H1 (cell line): ENCODE measurements around the gene LIMS1. TPM values are rescaled to one million over a fixed set of nuclear protein-coding genes. Genes with fewer than 3 reads are reported as not detected.

Source experiments
- CTCF ChIA-PET: fragments of 300-600 bp; sonication (Branson Sonifier 250); formaldehyde crosslinking; loops from one replicate; lab custom pipeline; 2021; ENCODE audit not compliant: partially characterized antibody; lab: Charles Lee
- POLR2A ChIA-PET: fragments of 300-600 bp; sonication (Branson Sonifier 250); formaldehyde crosslinking; loops from one replicate; lab custom pipeline; 2021; ENCODE audit warnings: inconsistent platforms; ENCODE audit not compliant: partially characterized antibody; lab: Charles Lee
- DNase-seq, 2 experiments: peaks; one replicate each; pipeline versions ENCODE4 v3.0.0 to v3.0.0-alpha.2; 2010 to 2022; ENCODE audit warnings: low spot score in 2 of 2, low read depth in 1 of 2, mixed read lengths in 1 of 2
- FAIRE-seq: peaks from 2 replicates; lab custom pipeline; 2011; peaks lifted over from hg19 to GRCh38; lab: Jason Lieb, UNC
- H2AFZ ChIP-seq: 2 replicates; pipeline ENCODE4 v1.8.1; 2012; ENCODE audit warnings: low read length, inconsistent platforms
- H2AK5ac ChIP-seq: 2 replicates; pipeline ENCODE4 v1.6.1; 2013; ENCODE audit warnings: low read depth, low read length
- H2BK120ac ChIP-seq: replicated peaks from 2 replicates; pipeline ENCODE3; 2013; ENCODE audit warnings: low read depth, low read length, inconsistent platforms
- H2BK12ac ChIP-seq: 2 replicates; pipeline ENCODE4 v1.6.1; 2013; ENCODE audit warnings: low read depth, low read length
- H2BK15ac ChIP-seq: 2 replicates; pipeline ENCODE4 v1.6.1; 2013; ENCODE audit warnings: low read length
- H2BK20ac ChIP-seq: 2 replicates; pipeline ENCODE4 v1.6.1; 2013; ENCODE audit warnings: low read length
- H2BK5ac ChIP-seq: 2 replicates; pipeline ENCODE4 v1.6.1; 2013; ENCODE audit warnings: low read depth, low read length
- H3K14ac ChIP-seq: 2 replicates; pipeline ENCODE4 v1.6.1; 2013; ENCODE audit warnings: inconsistent platforms; ENCODE audit not compliant: insufficient read length
- H3K18ac ChIP-seq: 2 replicates; pipeline ENCODE4 v1.6.1; 2013; ENCODE audit warnings: low read length; ENCODE audit errors: extremely low read depth
- H3K23ac ChIP-seq: 2 replicates; pipeline ENCODE4 v1.6.1; 2013; ENCODE audit warnings: inconsistent platforms; ENCODE audit not compliant: insufficient read length
- H3K23me2 ChIP-seq: 2 replicates; pipeline ENCODE4 v1.6.1; 2013; ENCODE audit warnings: low read depth, low read length
- H3K27ac ChIP-seq: 2 replicates; pipeline ENCODE4 v1.6.1; 2011; ENCODE audit warnings: low read depth, low read length, inconsistent platforms
- H3K27me3 ChIP-seq, 4 experiments: replicated peaks in 1 of 4; 1 replicate in 1 of 4; 2 replicates in 3 of 4; pipeline versions ENCODE4 v1.6.1 to v1.8.1; 2011 to 2013; ENCODE audit warnings: low read length in 3 of 4, mild to moderate bottlenecking in 3 of 4, inconsistent platforms in 2 of 4, mixed read lengths in 2 of 4, moderate library complexity in 1 of 4; ENCODE audit not compliant: control insufficient read depth in 3 of 4, insufficient read depth in 3 of 4; ENCODE audit errors: extremely low read depth in 1 of 4
- H3K36me3 ChIP-seq, 4 experiments: 2 replicates each; pipeline versions ENCODE4 v1.6.1 to v1.8.1; 2011 to 2013; ENCODE audit warnings: mild to moderate bottlenecking in 4 of 4, low read length in 3 of 4, moderate library complexity in 2 of 4, control low read depth in 1 of 4, inconsistent platforms in 1 of 4; ENCODE audit not compliant: insufficient read depth in 4 of 4, control insufficient read depth in 2 of 4
- H3K4ac ChIP-seq: replicated peaks from 2 replicates; pipeline ENCODE3; 2013; ENCODE audit warnings: low read length, low read depth, mixed read lengths, inconsistent platforms; ENCODE audit not compliant: insufficient read length
- H3K4me1 ChIP-seq, 4 experiments: replicated peaks in 1 of 4; 1 replicate in 1 of 4; 2 replicates in 3 of 4; pipeline versions ENCODE4 v1.6.1 to v1.8.1; 2011 to 2013; ENCODE audit warnings: low read length in 3 of 4, inconsistent platforms in 2 of 4, mixed read lengths in 1 of 4; ENCODE audit not compliant: insufficient read depth in 4 of 4, control insufficient read depth in 3 of 4
- H3K4me2 ChIP-seq, 2 experiments: 2 replicates each; pipeline versions ENCODE4 v1.6.1 to v1.8.1; 2011 to 2013; ENCODE audit warnings: low read depth in 2 of 2, low read length in 2 of 2, control low read depth in 1 of 2, inconsistent platforms in 1 of 2, mild to moderate bottlenecking in 1 of 2; ENCODE audit not compliant: insufficient read depth in 1 of 2
- H3K4me3 ChIP-seq, 4 experiments: fragments of 200-600, 300-600 bp in 1 of 4; sonication (generic), shearing (Covaris generic), sonication (Bioruptor Twin) in 1 of 4; 2 replicates each; pipeline versions ENCODE4 v1.5.1 to v1.8.1; 2011 to 2016; ENCODE audit warnings: low read length in 4 of 4, low read depth in 3 of 4, control low read depth in 2 of 4, inconsistent platforms in 2 of 4, mild to moderate bottlenecking in 2 of 4, mixed read lengths in 1 of 4, moderate library complexity in 1 of 4; ENCODE audit not compliant: insufficient read depth in 2 of 4; ENCODE audit errors: extremely low read depth in 1 of 4
- H3K56ac ChIP-seq: replicated peaks from 2 replicates; pipeline ENCODE3; 2013; ENCODE audit warnings: low read depth, mild to moderate bottlenecking, mixed read lengths, low read length, inconsistent platforms; ENCODE audit not compliant: insufficient read length
- H3K79me1 ChIP-seq: 2 replicates; pipeline ENCODE4 v1.6.1; 2013; ENCODE audit warnings: low read depth, low read length, control low read depth
- H3K79me2 ChIP-seq, 2 experiments: 2 replicates each; pipeline versions ENCODE4 v1.6.1 to v1.8.1; 2012 to 2013; ENCODE audit warnings: low read length in 2 of 2, mild to moderate bottlenecking in 2 of 2, inconsistent platforms in 1 of 2; ENCODE audit not compliant: insufficient read depth in 2 of 2, control insufficient read depth in 1 of 2
- H3K9ac ChIP-seq, 4 experiments: replicated peaks in 1 of 4; 1 replicate in 1 of 4; 2 replicates in 3 of 4; pipeline versions ENCODE4 v1.6.1 to v1.8.1; 2011 to 2013; ENCODE audit warnings: low read depth in 3 of 4, low read length in 3 of 4, control low read depth in 2 of 4, mild to moderate bottlenecking in 2 of 4, moderate library complexity in 2 of 4, inconsistent platforms in 1 of 4; ENCODE audit errors: extremely low read depth in 1 of 4
- H3K9me3 ChIP-seq, 2 experiments: 2 replicates each; pipeline versions ENCODE4 v1.6.1 to v1.8.1; 2012 to 2013; ENCODE audit warnings: mild to moderate bottlenecking in 2 of 2, moderate library complexity in 2 of 2, control low read depth in 1 of 2, inconsistent platforms in 1 of 2, low read depth in 1 of 2, low read length in 1 of 2, mixed read lengths in 1 of 2; ENCODE audit not compliant: insufficient read depth in 2 of 2
- H4K20me1 ChIP-seq, 2 experiments: replicated peaks in 1 of 2; 2 replicates each; pipeline versions ENCODE3 to v1.8.1; 2011 to 2013; ENCODE audit warnings: inconsistent platforms in 2 of 2, low read length in 2 of 2, mild to moderate bottlenecking in 1 of 2; ENCODE audit not compliant: insufficient read depth in 2 of 2, control insufficient read depth in 1 of 2
- H4K5ac ChIP-seq: 2 replicates; pipeline ENCODE4 v1.6.1; 2013; ENCODE audit warnings: low read length, low read depth, mixed read lengths, inconsistent platforms; ENCODE audit not compliant: insufficient read length
- H4K8ac ChIP-seq: 2 replicates; pipeline ENCODE4 v1.8.0; 2013; ENCODE audit warnings: mild to moderate bottlenecking, moderate library complexity, low read length, inconsistent platforms; ENCODE audit not compliant: insufficient read depth; ENCODE audit errors: extremely low read depth
- H4K91ac ChIP-seq: replicated peaks from 2 replicates; pipeline ENCODE3; 2013; ENCODE audit warnings: low read length, mixed read lengths, inconsistent platforms; ENCODE audit not compliant: insufficient read length
- CTBP2 ChIP-seq: IDR thresholded peaks from 2 replicates; pipeline ENCODE4 v1.7.0; 2011; ENCODE audit warnings: borderline replicate concordance, mild to moderate bottlenecking, moderate library complexity, mixed read lengths, low read length; ENCODE audit not compliant: insufficient read depth, insufficient read length
- HDAC6 ChIP-seq: IDR thresholded peaks from one replicate; pipeline ENCODE4 v1.7.1; 2012; ENCODE audit warnings: low read depth, mild to moderate bottlenecking, inconsistent platforms, low read length, moderate library complexity
- NANOG ChIP-seq: IDR thresholded peaks from 2 replicates; pipeline ENCODE4 v1.6.1; 2011; ENCODE audit warnings: low read length, low read depth, mild to moderate bottlenecking, inconsistent platforms; ENCODE audit not compliant: insufficient read depth, poor library complexity, severe bottlenecking
- POLR2AphosphoS5 ChIP-seq: IDR thresholded peaks from 2 replicates; pipeline ENCODE4 v1.6.1; 2011; ENCODE audit warnings: low read depth, low read length
- RAD21 ChIP-seq, 2 experiments: IDR thresholded peaks in 1 of 2; conservative IDR thresholded peaks in 1 of 2; 2 replicates each; pipeline ENCODE4 v1.6.1; 2011; ENCODE audit warnings: low read depth in 2 of 2, low read length in 2 of 2, improper control_type of control experiment in 1 of 2, inconsistent platforms in 1 of 2, mild to moderate bottlenecking in 1 of 2, moderate library complexity in 1 of 2
- SIRT6 ChIP-seq: IDR thresholded peaks from one replicate; pipeline ENCODE4 v1.7.1; 2012; ENCODE audit warnings: low read length, inconsistent platforms
- SIX5 ChIP-seq: IDR thresholded peaks from 2 replicates; pipeline ENCODE4 v1.6.1; 2011; ENCODE audit warnings: mild to moderate bottlenecking, low read depth, low read length
- SUZ12 ChIP-seq: fragments of 200-600 bp; sonication (generic); IDR thresholded peaks from 2 replicates; pipeline ENCODE4 v1.6.1; 2012; ENCODE audit warnings: mild to moderate bottlenecking, inconsistent platforms, low read length, moderate library complexity, mixed read lengths
- TBP ChIP-seq: IDR thresholded peaks from 2 replicates; pipeline ENCODE4 v1.6.1; 2011; ENCODE audit warnings: low read depth, low read length, improper control_type of control experiment
- TEAD4 ChIP-seq: IDR thresholded peaks from 2 replicates; pipeline ENCODE4 v1.6.1; 2012; ENCODE audit warnings: low read depth, low read length, inconsistent platforms, mixed read lengths
- WGBS, 2 experiments: shearing (Covaris generic) in 1 of 2; methylation state at CpG; one replicate each; pipeline versions ENCODE4 v1.1.6 to v1.1.7; 2013 to 2015; ENCODE audit warnings: low lambda C conversion rate in 2 of 2, mixed read lengths in 2 of 2, inconsistent platforms in 1 of 2, low coverage in 1 of 2, missing lambda C conversion rate in 1 of 2; ENCODE audit not compliant: insufficient replicate concordance in 2 of 2, insufficient coverage in 1 of 2, insufficient read length in 1 of 2; ENCODE audit errors: extremely low coverage in 1 of 2, missing lambda C conversion rate in 1 of 2; 5-methylcytosine and 5-hydroxymethylcytosine counted together
- polyA plus RNA-seq, 7 experiments: library from polyadenylated mRNA; depleted of rRNA in 3 of 7; stranded (reverse) in 5 of 7; unstranded in 2 of 7; fragments of >200 nt in 5 of 7; fragments of 200-250 nt in 2 of 7; gene quantifications; 1 replicate in 5 of 7; 2 replicates in 1 of 7; 4 replicates in 1 of 7; pipeline versions ENCODE4 v1.2.1 to v1.2.3, GENCODE V29; 2011 to 2013; ENCODE audit warnings: missing spikeins in 2 of 7, mixed read lengths in 2 of 7
- total RNA-seq: library from RNA; stranded (reverse); fragmentation: NEBNext Ultra II Directional; extraction: Animal tissue kit (Norgen Biotek cat#: 25700); gene quantifications from 2 replicates; pipeline ENCODE4 v1.2.1, GENCODE V29; 2021
- TF ChIP-seq, protein P1 (sequence below), 3 experiments: IDR thresholded peaks; 1 replicate in 2 of 3; 2 replicates in 1 of 3; pipeline versions ENCODE4 v1.5.1 to v1.6.1; 2011; ENCODE audit warnings: low read length in 3 of 3, mild to moderate bottlenecking in 3 of 3, inconsistent platforms in 2 of 3, low read depth in 1 of 3, moderate library complexity in 1 of 3; ENCODE audit not compliant: insufficient read depth in 1 of 3; ENCODE audit errors: control extremely low read depth in 1 of 3

Gene LIMS1
- total and polyA plus RNA-seq, 2 of the 8 experiments (the other 6 are each of a cell fraction or from before 2014, with no cell fraction given), result 24.1 to 36.7 TPM

DNA sequence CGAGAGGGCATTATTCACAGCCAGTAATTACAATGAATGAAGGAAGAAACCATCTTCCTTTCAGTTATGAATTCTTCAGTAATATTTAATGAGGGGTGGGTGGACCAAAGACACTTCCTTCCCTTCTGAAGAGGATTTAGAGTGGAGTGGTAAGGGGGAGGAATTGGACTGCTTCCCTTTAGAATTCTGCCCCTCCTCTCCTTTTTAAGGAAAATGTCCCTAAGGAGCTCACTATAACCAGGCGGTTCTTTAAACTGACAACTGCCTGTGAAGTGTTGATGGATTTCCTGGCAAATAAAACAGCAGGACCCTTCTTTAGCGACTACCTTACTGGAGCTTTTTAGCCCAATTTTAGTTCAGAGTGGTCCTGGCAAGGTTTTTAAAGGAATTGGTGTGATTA is 86.4 kb downstream of the LIMS1 start:
- DNase-seq (no peak), FAIRE-seq (no peak)
- Histone ChIP-seq H2BK5ac (peak overlapping the region; percentile 76; the same call in 1 of the 2 replicates), H3K4me1 (peaks cover 0 to 16% (median 12%) of the 10 kb centered on the region in 4 experiments; a peak in 6 of 7 replicates), H3K79me2 (peaks cover 0 to 16% of the 10 kb centered on the region in 2 experiments; a peak in 1 of 4 replicates), H3K27me3 (no peaks in the 10 kb centered on the region), H3K36me3 (no peaks in the 10 kb centered on the region), H2BK20ac (no peak overlapping the region), H4K20me1 (no peaks in the 10 kb centered on the region), H3K4ac (no peak overlapping the region), H2AK5ac (no peak overlapping the region), H4K8ac (no peak overlapping the region), H3K4me3 (peak overlapping the region in 1 of 4 experiments; percentile 49; a peak in 2 of 8 replicates), H3K9me3 (no peaks in the 10 kb centered on the region), H3K9ac (no peak overlapping the region), H4K5ac (peak overlapping the region; percentile 13), H2BK15ac (no peak overlapping the region), H3K56ac (no peak overlapping the region), H4K91ac (no peak overlapping the region), H2AFZ (no peak overlapping the region), H2BK12ac (no peak overlapping the region), H3K27ac (no peak overlapping the region), H2BK120ac (no peak overlapping the region), H3K79me1 (peaks cover 1% of the 10 kb centered on the region; the same call in 1 of the 2 replicates), H3K14ac (no peak overlapping the region), H3K23me2 (peaks cover 3% of the 10 kb centered on the region; the same call in 1 of the 2 replicates), H3K4me2 (peak overlapping the region; percentile 51 to 66), H3K18ac (no peak overlapping the region), H3K23ac (no peak overlapping the region)
- WGBS, 2 experiments, result 34% methylated on average over 3 of the region's 3 CpGs; no CpG with 5 or more reads in 1 of the 2 experiments
- CTCF ChIA-PET, result interaction anchor here (1.0 to 10.4 kb wide), 5 partner anchors 9 to 301 kb away, joined by 3 to 167 read pairs (median 6); no protein-coding TSS in a partner anchor
- POLR2A ChIA-PET, result interaction anchor here (0.8 to 1.2 kb wide), 5 partner anchors 9 to 27 kb away, joined by 3 to 4 read pairs (median 3); no protein-coding TSS in a partner anchor
- TF ChIP-seq SIX5 (no peak), TBP (no peak), HDAC6 (no peak), CTBP2 (no peak), NANOG (no peak), TEAD4 (no peak), POLR2AphosphoS5 (no peak), SIRT6 (no peak), RAD21 (IDR thresholded peaks at IDR 0.05 in 1 of 2, conservative IDR thresholded peaks at IDR 0.05 in 1 of 2; ENCODE audit: low read depth in 2 of 2, low read length in 2 of 2) (no peak), SUZ12 (no peak)
- TF ChIP-seq, protein P1, sequence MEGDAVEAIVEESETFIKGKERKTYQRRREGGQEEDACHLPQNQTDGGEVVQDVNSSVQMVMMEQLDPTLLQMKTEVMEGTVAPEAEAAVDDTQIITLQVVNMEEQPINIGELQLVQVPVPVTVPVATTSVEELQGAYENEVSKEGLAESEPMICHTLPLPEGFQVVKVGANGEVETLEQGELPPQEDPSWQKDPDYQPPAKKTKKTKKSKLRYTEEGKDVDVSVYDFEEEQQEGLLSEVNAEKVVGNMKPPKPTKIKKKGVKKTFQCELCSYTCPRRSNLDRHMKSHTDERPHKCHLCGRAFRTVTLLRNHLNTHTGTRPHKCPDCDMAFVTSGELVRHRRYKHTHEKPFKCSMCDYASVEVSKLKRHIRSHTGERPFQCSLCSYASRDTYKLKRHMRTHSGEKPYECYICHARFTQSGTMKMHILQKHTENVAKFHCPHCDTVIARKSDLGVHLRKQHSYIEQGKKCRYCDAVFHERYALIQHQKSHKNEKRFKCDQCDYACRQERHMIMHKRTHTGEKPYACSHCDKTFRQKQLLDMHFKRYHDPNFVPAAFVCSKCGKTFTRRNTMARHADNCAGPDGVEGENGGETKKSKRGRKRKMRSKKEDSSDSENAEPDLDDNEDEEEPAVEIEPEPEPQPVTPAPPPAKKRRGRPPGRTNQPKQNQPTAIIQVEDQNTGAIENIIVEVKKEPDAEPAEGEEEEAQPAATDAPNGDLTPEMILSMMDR (IDR thresholded peaks at IDR 0.05; ENCODE audit: control extremely low read depth in 1 of 3, insufficient read depth in 1 of 3, low read depth in 1 of 3, low read length in 3 of 3), result no peak
